H1 (cell line): ENCODE data around the gene LRRC45. TPM values are rescaled to one million over a fixed set of nuclear protein-coding genes. Genes with fewer than 3 reads are reported as not detected.

Experiments used
- CTCF ChIA-PET: fragments of 300-600 bp; sonication (Branson Sonifier 250); formaldehyde crosslinking; loops from one replicate; lab custom pipeline; 2021; ENCODE audit not compliant: partially characterized antibody; lab: Charles Lee
- POLR2A ChIA-PET: fragments of 300-600 bp; sonication (Branson Sonifier 250); formaldehyde crosslinking; loops from one replicate; lab custom pipeline; 2021; ENCODE audit warnings: inconsistent platforms; ENCODE audit not compliant: partially characterized antibody; lab: Charles Lee
- DNase-seq, 2 experiments: peaks; one replicate each; pipeline versions ENCODE4 v3.0.0 to v3.0.0-alpha.2; 2010 to 2022; ENCODE audit warnings: low spot score in 2 of 2, low read depth in 1 of 2, mixed read lengths in 1 of 2
- FAIRE-seq: peaks from 2 replicates; lab custom pipeline; 2011; peaks lifted over from hg19 to GRCh38; lab: Jason Lieb, UNC
- H2AFZ ChIP-seq: 2 replicates; pipeline ENCODE4 v1.8.1; 2012; ENCODE audit warnings: low read length, inconsistent platforms
- H2AK5ac ChIP-seq: 2 replicates; pipeline ENCODE4 v1.6.1; 2013; ENCODE audit warnings: low read depth, low read length
- H2BK120ac ChIP-seq: replicated peaks from 2 replicates; pipeline ENCODE3; 2013; ENCODE audit warnings: low read depth, low read length, inconsistent platforms
- H2BK12ac ChIP-seq: 2 replicates; pipeline ENCODE4 v1.6.1; 2013; ENCODE audit warnings: low read depth, low read length
- H2BK15ac ChIP-seq: 2 replicates; pipeline ENCODE4 v1.6.1; 2013; ENCODE audit warnings: low read length
- H2BK20ac ChIP-seq: 2 replicates; pipeline ENCODE4 v1.6.1; 2013; ENCODE audit warnings: low read length
- H2BK5ac ChIP-seq: 2 replicates; pipeline ENCODE4 v1.6.1; 2013; ENCODE audit warnings: low read depth, low read length
- H3K14ac ChIP-seq: 2 replicates; pipeline ENCODE4 v1.6.1; 2013; ENCODE audit warnings: inconsistent platforms; ENCODE audit not compliant: insufficient read length
- H3K18ac ChIP-seq: 2 replicates; pipeline ENCODE4 v1.6.1; 2013; ENCODE audit warnings: low read length; ENCODE audit errors: extremely low read depth
- H3K23ac ChIP-seq: 2 replicates; pipeline ENCODE4 v1.6.1; 2013; ENCODE audit warnings: inconsistent platforms; ENCODE audit not compliant: insufficient read length
- H3K23me2 ChIP-seq: 2 replicates; pipeline ENCODE4 v1.6.1; 2013; ENCODE audit warnings: low read depth, low read length
- H3K27ac ChIP-seq: 2 replicates; pipeline ENCODE4 v1.6.1; 2011; ENCODE audit warnings: low read depth, low read length, inconsistent platforms
- H3K27me3 ChIP-seq, 4 experiments: replicated peaks in 1 of 4; 1 replicate in 1 of 4; 2 replicates in 3 of 4; pipeline versions ENCODE4 v1.6.1 to v1.8.1; 2011 to 2013; ENCODE audit warnings: low read length in 3 of 4, mild to moderate bottlenecking in 3 of 4, inconsistent platforms in 2 of 4, mixed read lengths in 2 of 4, moderate library complexity in 1 of 4; ENCODE audit not compliant: control insufficient read depth in 3 of 4, insufficient read depth in 3 of 4; ENCODE audit errors: extremely low read depth in 1 of 4
- H3K36me3 ChIP-seq, 4 experiments: 2 replicates each; pipeline versions ENCODE4 v1.6.1 to v1.8.1; 2011 to 2013; ENCODE audit warnings: mild to moderate bottlenecking in 4 of 4, low read length in 3 of 4, moderate library complexity in 2 of 4, control low read depth in 1 of 4, inconsistent platforms in 1 of 4; ENCODE audit not compliant: insufficient read depth in 4 of 4, control insufficient read depth in 2 of 4
- H3K4ac ChIP-seq: replicated peaks from 2 replicates; pipeline ENCODE3; 2013; ENCODE audit warnings: low read length, low read depth, mixed read lengths, inconsistent platforms; ENCODE audit not compliant: insufficient read length
- H3K4me1 ChIP-seq, 4 experiments: replicated peaks in 1 of 4; 1 replicate in 1 of 4; 2 replicates in 3 of 4; pipeline versions ENCODE4 v1.6.1 to v1.8.1; 2011 to 2013; ENCODE audit warnings: low read length in 3 of 4, inconsistent platforms in 2 of 4, mixed read lengths in 1 of 4; ENCODE audit not compliant: insufficient read depth in 4 of 4, control insufficient read depth in 3 of 4
- H3K4me2 ChIP-seq, 2 experiments: 2 replicates each; pipeline versions ENCODE4 v1.6.1 to v1.8.1; 2011 to 2013; ENCODE audit warnings: low read depth in 2 of 2, low read length in 2 of 2, control low read depth in 1 of 2, inconsistent platforms in 1 of 2, mild to moderate bottlenecking in 1 of 2; ENCODE audit not compliant: insufficient read depth in 1 of 2
- H3K4me3 ChIP-seq, 4 experiments: fragments of 200-600, 300-600 bp in 1 of 4; sonication (generic), shearing (Covaris generic), sonication (Bioruptor Twin) in 1 of 4; 2 replicates each; pipeline versions ENCODE4 v1.5.1 to v1.8.1; 2011 to 2016; ENCODE audit warnings: low read length in 4 of 4, low read depth in 3 of 4, control low read depth in 2 of 4, inconsistent platforms in 2 of 4, mild to moderate bottlenecking in 2 of 4, mixed read lengths in 1 of 4, moderate library complexity in 1 of 4; ENCODE audit not compliant: insufficient read depth in 2 of 4; ENCODE audit errors: extremely low read depth in 1 of 4
- H3K56ac ChIP-seq: replicated peaks from 2 replicates; pipeline ENCODE3; 2013; ENCODE audit warnings: low read depth, mild to moderate bottlenecking, mixed read lengths, low read length, inconsistent platforms; ENCODE audit not compliant: insufficient read length
- H3K79me1 ChIP-seq: 2 replicates; pipeline ENCODE4 v1.6.1; 2013; ENCODE audit warnings: low read depth, low read length, control low read depth
- H3K79me2 ChIP-seq, 2 experiments: 2 replicates each; pipeline versions ENCODE4 v1.6.1 to v1.8.1; 2012 to 2013; ENCODE audit warnings: low read length in 2 of 2, mild to moderate bottlenecking in 2 of 2, inconsistent platforms in 1 of 2; ENCODE audit not compliant: insufficient read depth in 2 of 2, control insufficient read depth in 1 of 2
- H3K9ac ChIP-seq, 4 experiments: replicated peaks in 1 of 4; 1 replicate in 1 of 4; 2 replicates in 3 of 4; pipeline versions ENCODE4 v1.6.1 to v1.8.1; 2011 to 2013; ENCODE audit warnings: low read depth in 3 of 4, low read length in 3 of 4, control low read depth in 2 of 4, mild to moderate bottlenecking in 2 of 4, moderate library complexity in 2 of 4, inconsistent platforms in 1 of 4; ENCODE audit errors: extremely low read depth in 1 of 4
- H3K9me3 ChIP-seq, 2 experiments: 2 replicates each; pipeline versions ENCODE4 v1.6.1 to v1.8.1; 2012 to 2013; ENCODE audit warnings: mild to moderate bottlenecking in 2 of 2, moderate library complexity in 2 of 2, control low read depth in 1 of 2, inconsistent platforms in 1 of 2, low read depth in 1 of 2, low read length in 1 of 2, mixed read lengths in 1 of 2; ENCODE audit not compliant: insufficient read depth in 2 of 2
- H4K20me1 ChIP-seq, 2 experiments: replicated peaks in 1 of 2; 2 replicates each; pipeline versions ENCODE3 to v1.8.1; 2011 to 2013; ENCODE audit warnings: inconsistent platforms in 2 of 2, low read length in 2 of 2, mild to moderate bottlenecking in 1 of 2; ENCODE audit not compliant: insufficient read depth in 2 of 2, control insufficient read depth in 1 of 2
- H4K5ac ChIP-seq: 2 replicates; pipeline ENCODE4 v1.6.1; 2013; ENCODE audit warnings: low read length, low read depth, mixed read lengths, inconsistent platforms; ENCODE audit not compliant: insufficient read length
- H4K8ac ChIP-seq: 2 replicates; pipeline ENCODE4 v1.8.0; 2013; ENCODE audit warnings: mild to moderate bottlenecking, moderate library complexity, low read length, inconsistent platforms; ENCODE audit not compliant: insufficient read depth; ENCODE audit errors: extremely low read depth
- H4K91ac ChIP-seq: replicated peaks from 2 replicates; pipeline ENCODE3; 2013; ENCODE audit warnings: low read length, mixed read lengths, inconsistent platforms; ENCODE audit not compliant: insufficient read length
- BACH1 ChIP-seq: IDR thresholded peaks from 2 replicates; pipeline ENCODE4 v1.6.1; 2012; ENCODE audit warnings: low read length, improper control_type of control experiment
- GTF2F1 ChIP-seq: IDR thresholded peaks from 2 replicates; pipeline ENCODE4 v1.6.1; 2012; ENCODE audit warnings: low read depth, low read length, improper control_type of control experiment, borderline replicate concordance
- JUN ChIP-seq: IDR thresholded peaks from 2 replicates; pipeline ENCODE4 v1.6.1; 2011; ENCODE audit warnings: low read depth, mild to moderate bottlenecking, improper control_type of control experiment, low read length
- JUND ChIP-seq: IDR thresholded peaks from 2 replicates; pipeline ENCODE4 v1.6.1; 2011; ENCODE audit warnings: mild to moderate bottlenecking, improper control_type of control experiment, low read length
- KDM1A ChIP-seq: fragments of 200-600, 300-600 bp; sonication (generic); IDR thresholded peaks from 2 replicates; pipeline ENCODE4 v1.7.1; 2016; ENCODE audit warnings: mild to moderate bottlenecking, low read length, borderline replicate concordance
- KDM4A ChIP-seq: IDR thresholded peaks from one replicate; pipeline ENCODE4 v1.7.1; 2012; ENCODE audit warnings: low read depth, mild to moderate bottlenecking, moderate library complexity, low read length, inconsistent platforms; ENCODE audit not compliant: severe bottlenecking
- KDM5A ChIP-seq: fragments of 200-600 bp; IDR thresholded peaks from 2 replicates; pipeline ENCODE4 v1.7.1; 2012; ENCODE audit warnings: mild to moderate bottlenecking, low read length, inconsistent platforms, mixed read lengths
- NRF1 ChIP-seq: IDR thresholded peaks from 2 replicates; pipeline ENCODE4 v1.6.1; 2011; ENCODE audit warnings: mild to moderate bottlenecking, low read depth, low read length, improper control_type of control experiment
- POLR2A ChIP-seq, 2 experiments: IDR thresholded peaks; 1 replicate in 1 of 2; 2 replicates in 1 of 2; pipeline ENCODE4 v1.6.1; 2011; ENCODE audit warnings: low read depth in 2 of 2, low read length in 2 of 2, mild to moderate bottlenecking in 2 of 2; ENCODE audit errors: control extremely low read depth in 1 of 2
- RFX5 ChIP-seq: IDR thresholded peaks from 2 replicates; pipeline ENCODE4 v1.6.1; 2011; ENCODE audit warnings: low read depth, low read length, improper control_type of control experiment, borderline replicate concordance
- SIN3A ChIP-seq, 2 experiments: IDR thresholded peaks in 1 of 2; conservative IDR thresholded peaks in 1 of 2; 2 replicates each; pipeline ENCODE4 v1.6.1; 2011 to 2012; ENCODE audit warnings: low read length in 2 of 2, improper control_type of control experiment in 1 of 2, low read depth in 1 of 2, mild to moderate bottlenecking in 1 of 2
- SIRT6 ChIP-seq: IDR thresholded peaks from one replicate; pipeline ENCODE4 v1.7.1; 2012; ENCODE audit warnings: low read length, inconsistent platforms
- SP1 ChIP-seq: IDR thresholded peaks from 2 replicates; pipeline ENCODE4 v1.6.1; 2011; ENCODE audit warnings: low read depth, low read length
- YY1 ChIP-seq: IDR thresholded peaks from 2 replicates; pipeline ENCODE4 v1.6.1; 2011; ENCODE audit warnings: low read depth, mild to moderate bottlenecking, low read length
- WGBS, 2 experiments: shearing (Covaris generic) in 1 of 2; methylation state at CpG; one replicate each; pipeline versions ENCODE4 v1.1.6 to v1.1.7; 2013 to 2015; ENCODE audit warnings: low lambda C conversion rate in 2 of 2, mixed read lengths in 2 of 2, inconsistent platforms in 1 of 2, low coverage in 1 of 2, missing lambda C conversion rate in 1 of 2; ENCODE audit not compliant: insufficient replicate concordance in 2 of 2, insufficient coverage in 1 of 2, insufficient read length in 1 of 2; ENCODE audit errors: extremely low coverage in 1 of 2, missing lambda C conversion rate in 1 of 2; 5-methylcytosine and 5-hydroxymethylcytosine counted together
- polyA plus RNA-seq, 7 experiments: library from polyadenylated mRNA; depleted of rRNA in 3 of 7; stranded (reverse) in 5 of 7; unstranded in 2 of 7; fragments of >200 nt in 5 of 7; fragments of 200-250 nt in 2 of 7; gene quantifications; 1 replicate in 5 of 7; 2 replicates in 1 of 7; 4 replicates in 1 of 7; pipeline versions ENCODE4 v1.2.1 to v1.2.3, GENCODE V29; 2011 to 2013; ENCODE audit warnings: missing spikeins in 2 of 7, mixed read lengths in 2 of 7
- total RNA-seq: library from RNA; stranded (reverse); fragmentation: NEBNext Ultra II Directional; extraction: Animal tissue kit (Norgen Biotek cat#: 25700); gene quantifications from 2 replicates; pipeline ENCODE4 v1.2.1, GENCODE V29; 2021

Gene LRRC45
- total and polyA plus RNA-seq, 2 of the 8 experiments (the other 6 are each of a cell fraction or from before 2014, with no cell fraction given) = 11.5 to 29.0 TPM

GRCh38 chr17:82001571-82002056 is 21.5 kb upstream of the LRRC45 start:
- Histone ChIP-seq H2BK20ac (no peak overlapping the region), H3K9ac (no peak overlapping the region), H2BK12ac (no peak overlapping the region), H3K23ac (no peak overlapping the region), H3K18ac (no peak overlapping the region), H3K4me3 (no peak overlapping the region), H2BK5ac (no peak overlapping the region), H3K9me3 (no peaks in the 10 kb centered on the region), H3K23me2 (0 out of 2 replicates have a peak, but pooled peaks cover 1% of the 10 kb centered on the region), H2AFZ (no peak overlapping the region), H3K27me3 (no peaks in the 10 kb centered on the region), H4K8ac (no peak overlapping the region), H4K91ac (no peak overlapping the region), H3K14ac (no peak overlapping the region), H2AK5ac (no peak overlapping the region), H3K36me3 (no peaks in the 10 kb centered on the region), H2BK15ac (no peak overlapping the region), H3K4me2 (no peak overlapping the region), H3K4ac (no peak overlapping the region), H3K79me2 (no peaks in the 10 kb centered on the region), H3K79me1 (peaks cover 3% of the 10 kb centered on the region), H4K5ac (no peak overlapping the region), H3K27ac (no peak overlapping the region), H3K56ac (no peak overlapping the region), H3K4me1 (no peaks in the 10 kb centered on the region; a peak in 1 of 7 replicates), H4K20me1 (peaks cover 0 to 8% of the 10 kb centered on the region in 2 experiments), H2BK120ac (no peak overlapping the region)
- DNase-seq (no peak), FAIRE-seq (no peak)
- WGBS, 2 experiments = 94% methylated on average over 13 of the region's 17 CpGs; no CpG with 5 or more reads in 1 of the 2 experiments
- ChIA-PET POLR2A (interaction anchor here (1.2 to 1.9 kb wide), 3 partner anchors 8 to 17 kb away, joined by 3 to 9 read pairs (median 5); no protein-coding TSS in a partner anchor), CTCF (interaction anchor here (1.1 to 4.0 kb wide), 3 partner anchors 9 to 167 kb away, joined by 3 to 29 read pairs (median 4); partner anchors contain the start of gene PPP1R27)
- no peak for TF ChIP-seq YY1
- no peak for TF ChIP-seq JUN
- TF ChIP-seq RFX5 = no peak
- TF ChIP-seq SIN3A (conservative IDR thresholded peaks at IDR 0.05 in 1 of 2, IDR thresholded peaks at IDR 0.05 in 1 of 2; ENCODE audit: low read depth in 1 of 2, low read length in 2 of 2) = no peak
- no peak for TF ChIP-seq NRF1
- no peak for TF ChIP-seq KDM4A
- no peak for TF ChIP-seq KDM1A
- TF ChIP-seq SP1 = no peak
- TF ChIP-seq KDM5A = no peak
- no peak for TF ChIP-seq GTF2F1
- TF ChIP-seq POLR2A (IDR thresholded peaks at IDR 0.05; ENCODE audit: control extremely low read depth in 1 of 2, low read depth in 2 of 2, low read length in 2 of 2) = no peak
- no peak for TF ChIP-seq BACH1
- TF ChIP-seq JUND = no peak
- TF ChIP-seq SIRT6 = no peak
